Trophoblast cell (in vitro differentiated cells and primary cell): ENCODE data around the gene NFKBIE.

ENCODE experiments used
- DNase-seq, 2 donors: peaks; one replicate each; pipeline ENCODE4 v3.0.0-alpha.2; 2016
- H2AFZ ChIP-seq: 2 replicates; pipeline ENCODE4 v1.6.1; 2013; ENCODE audit warnings: low read length, moderate library complexity, mild to moderate bottlenecking; ENCODE audit not compliant: insufficient read depth, poor library complexity
- H2AK5ac ChIP-seq: 2 replicates; pipeline ENCODE4 v1.6.1; 2013; ENCODE audit warnings: mild to moderate bottlenecking, low read length
- H2BK120ac ChIP-seq: 2 replicates; pipeline ENCODE4 v1.6.1; 2013; ENCODE audit warnings: low read length, mild to moderate bottlenecking, moderate library complexity; ENCODE audit not compliant: insufficient read depth, poor library complexity
- H2BK12ac ChIP-seq: 2 replicates; pipeline ENCODE4 v1.6.1; 2013; ENCODE audit warnings: mild to moderate bottlenecking, low read length, moderate library complexity
- H2BK5ac ChIP-seq: 2 replicates; pipeline ENCODE4 v1.6.1; 2013; ENCODE audit warnings: low read length, low read depth, moderate library complexity, mild to moderate bottlenecking; ENCODE audit not compliant: poor library complexity
- H3K14ac ChIP-seq: 2 replicates; pipeline ENCODE4 v1.6.1; 2013; ENCODE audit warnings: mild to moderate bottlenecking, low read length
- H3K18ac ChIP-seq: 2 replicates; pipeline ENCODE4 v1.6.1; 2013; ENCODE audit warnings: mild to moderate bottlenecking, low read length
- H3K23ac ChIP-seq: 2 replicates; pipeline ENCODE4 v1.6.1; 2013; ENCODE audit warnings: low read length
- H3K27ac ChIP-seq: 2 replicates; pipeline ENCODE4 v1.5.1; 2013; ENCODE audit warnings: low read depth, mild to moderate bottlenecking, inconsistent platforms, low read length, moderate library complexity
- H3K27me3 ChIP-seq: 2 replicates; pipeline ENCODE4 v1.6.1; 2013; ENCODE audit warnings: inconsistent platforms, mild to moderate bottlenecking, low read length, moderate library complexity; ENCODE audit not compliant: insufficient read depth
- H3K36me3 ChIP-seq, 2 experiments: 1 replicate in 1 of 2; 2 replicates in 1 of 2; pipeline ENCODE4 v1.6.1; 2013; ENCODE audit warnings: low read length in 2 of 2, mild to moderate bottlenecking in 2 of 2, moderate library complexity in 1 of 2; ENCODE audit not compliant: insufficient read depth in 2 of 2, control insufficient read depth in 1 of 2
- H3K4ac ChIP-seq: 2 replicates; pipeline ENCODE4 v1.6.1; 2013; ENCODE audit warnings: low read depth, mild to moderate bottlenecking, low read length, moderate library complexity
- H3K4me1 ChIP-seq, 2 experiments: 1 replicate in 1 of 2; 2 replicates in 1 of 2; pipeline ENCODE4 v1.6.1; 2013; ENCODE audit warnings: low read length in 2 of 2, mild to moderate bottlenecking in 2 of 2, moderate library complexity in 1 of 2; ENCODE audit not compliant: insufficient read depth in 2 of 2, control insufficient read depth in 1 of 2
- H3K4me2 ChIP-seq: 2 replicates; pipeline ENCODE4 v1.6.1; 2013; ENCODE audit warnings: inconsistent platforms, mild to moderate bottlenecking, low read length, moderate library complexity
- H3K4me3 ChIP-seq: 2 replicates; pipeline ENCODE4 v1.5.1; 2013; ENCODE audit warnings: mild to moderate bottlenecking, low read depth, low read length, inconsistent platforms
- H3K79me1 ChIP-seq: one replicate; pipeline ENCODE4 v1.6.1; 2013; ENCODE audit warnings: low read length
- H3K79me2 ChIP-seq: 2 replicates; pipeline ENCODE4 v1.6.1; 2013; ENCODE audit warnings: low read length, mild to moderate bottlenecking; ENCODE audit not compliant: control insufficient read depth, insufficient read depth, poor library complexity
- H3K9ac ChIP-seq: 2 replicates; pipeline ENCODE4 v1.6.1; 2013; ENCODE audit warnings: mild to moderate bottlenecking, low read length
- H3K9me3 ChIP-seq: 2 replicates; pipeline ENCODE4 v1.6.1; 2013; ENCODE audit warnings: low read depth, mild to moderate bottlenecking, control low read depth, inconsistent platforms, low read length; ENCODE audit not compliant: insufficient read depth
- H4K12ac ChIP-seq: 2 replicates; pipeline ENCODE4 v1.6.1; 2013; ENCODE audit warnings: low read depth, mild to moderate bottlenecking, low read length, moderate library complexity
- H4K8ac ChIP-seq: 2 replicates; pipeline ENCODE4 v1.6.1; 2013; ENCODE audit warnings: low read depth, mild to moderate bottlenecking, low read length, moderate library complexity
- H4K91ac ChIP-seq: one replicate; pipeline ENCODE4 v1.6.1; 2013; ENCODE audit warnings: low read depth, mild to moderate bottlenecking, low read length, moderate library complexity
- WGBS: extraction: QIAGEN DNeasy Blood & Tissue Kit; methylation state at CpG from one replicate; pipeline ENCODE4 v1.1.7; 2013; ENCODE audit warnings: missing lambda C conversion rate; ENCODE audit not compliant: insufficient read length, insufficient coverage; ENCODE audit errors: extremely low coverage; 5-methylcytosine and 5-hydroxymethylcytosine counted together

Gene NFKBIE

DNA sequence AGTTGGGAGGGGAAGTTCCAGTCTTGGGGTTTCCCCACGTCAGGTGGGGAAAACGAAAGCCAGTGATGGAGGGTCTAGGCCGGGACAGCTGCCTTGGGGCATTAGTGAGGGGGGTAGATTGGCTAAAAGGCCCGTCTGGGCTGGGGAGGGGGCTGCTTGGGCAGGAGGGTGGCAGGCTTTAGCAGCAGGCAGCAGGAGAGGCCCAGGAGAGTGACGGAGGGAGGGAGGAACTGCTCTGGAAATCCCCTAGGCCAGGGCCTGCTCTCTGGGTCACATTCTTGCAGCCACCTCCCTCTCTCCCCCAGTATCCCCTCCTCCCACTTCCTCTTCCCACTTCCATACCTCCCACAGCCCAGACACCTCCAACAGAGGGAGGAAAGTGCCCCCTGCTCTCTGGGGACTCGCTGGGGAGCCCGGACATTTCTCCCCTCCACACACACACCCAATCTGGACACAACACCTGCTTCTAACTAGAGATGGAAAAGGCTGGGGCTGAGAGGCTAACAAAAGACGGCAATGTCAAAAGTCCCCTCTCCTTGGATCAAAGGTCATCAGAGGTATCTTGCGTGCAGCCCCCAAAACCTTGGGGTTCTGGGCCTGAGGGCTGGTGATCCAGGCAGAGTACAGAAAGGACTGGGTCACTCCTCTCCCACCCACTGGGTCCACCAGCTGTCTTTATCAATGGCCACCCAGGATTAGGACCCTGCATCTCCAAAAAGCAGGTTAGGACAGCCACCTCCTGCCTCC is 1.8 kb downstream of the NFKBIE start:
- Histone ChIP-seq H3K18ac (peak overlapping the region; percentile 38), H3K27ac (no peak overlapping the region)
- DNase-seq: no peak

DNA sequence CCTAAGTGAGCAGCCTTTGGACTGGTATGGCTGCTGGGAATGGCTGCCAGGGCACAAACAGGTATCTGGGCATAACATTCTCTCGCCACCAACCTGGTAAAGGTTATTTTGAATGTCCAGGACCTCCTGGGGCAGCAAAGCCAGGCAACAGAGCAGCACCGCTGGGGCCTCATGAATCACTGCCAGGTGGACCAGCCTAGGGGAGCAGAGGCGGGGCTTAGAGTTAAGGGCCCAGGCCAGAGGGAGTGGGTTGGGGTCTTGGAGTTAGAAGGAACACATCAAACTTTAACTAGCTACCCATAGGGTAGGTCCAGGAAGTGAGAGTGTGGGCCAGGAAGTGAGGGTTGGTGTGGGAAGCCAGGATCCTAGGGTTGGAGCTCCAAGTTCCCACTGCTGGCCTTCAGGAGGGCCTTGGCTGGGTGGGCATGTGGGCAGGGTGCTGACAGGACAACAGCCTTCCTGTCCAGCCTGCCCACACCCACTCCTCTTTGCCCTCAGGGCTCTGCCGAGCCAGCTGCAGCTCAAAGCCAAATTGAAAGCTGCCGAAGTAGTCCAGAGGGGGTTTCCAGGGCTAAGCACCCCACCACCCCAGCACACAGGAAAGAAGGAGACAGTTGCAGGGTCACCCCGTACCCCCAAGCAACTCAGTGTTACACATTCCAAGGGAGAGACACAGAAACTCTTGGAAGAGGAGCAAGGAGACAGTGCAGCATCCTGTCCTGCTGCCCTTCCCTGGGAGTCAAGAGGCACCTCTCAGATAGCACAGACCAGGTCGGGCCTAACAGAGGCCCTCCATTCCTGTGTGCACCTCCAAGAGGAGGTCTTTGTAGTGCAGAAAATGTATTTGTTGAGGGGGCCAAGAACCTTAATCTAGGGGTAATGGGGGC is 2.6 kb downstream of the NFKBIE start:
- H3K4me3 ChIP-seq: no peak overlapping the region
- no peak overlapping the region for H4K91ac ChIP-seq
- no peaks in the 10 kb centered on the region for H3K27me3 ChIP-seq
- H3K23ac ChIP-seq: no peak overlapping the region
- no peaks in the 10 kb centered on the region for H3K9me3 ChIP-seq
- peak overlapping the region; percentile 99 for H3K4me2 ChIP-seq
- peak overlapping the region; percentile 33 for H4K8ac ChIP-seq
- H4K12ac ChIP-seq: no peak overlapping the region
- H3K36me3 ChIP-seq: peaks cover 19 to 23% of the 10 kb centered on the region in 2 experiments
- peak overlapping the region; percentile 4 for H2BK5ac ChIP-seq
- peak overlapping the region; percentile 13 for H3K9ac ChIP-seq
- no CpG with 5 or more reads among the region's 7 CpGs for WGBS
- H3K27ac ChIP-seq: no peak overlapping the region
- H3K79me1 ChIP-seq: peaks cover 8% of the 10 kb centered on the region
- no peak overlapping the region for H2AFZ ChIP-seq
- no peak overlapping the region for H3K14ac ChIP-seq
- H3K4ac ChIP-seq: peak overlapping the region; percentile 29
- H3K4me1 ChIP-seq: peaks cover 23 to 25% of the 10 kb centered on the region in 2 experiments
- peaks cover 3% of the 10 kb centered on the region for H3K79me2 ChIP-seq
- DNase-seq: no peak
- H2AK5ac ChIP-seq: peak overlapping the region; percentile 44
- H2BK120ac ChIP-seq: no peak overlapping the region
- H3K18ac ChIP-seq: peak overlapping the region; percentile 38
- H2BK12ac ChIP-seq: no peak overlapping the region

More for the DNA sequence above, 1.8 kb downstream of the NFKBIE start:
- H3K4me1 ChIP-seq: peaks cover 23 to 24% of the 10 kb centered on the region in 2 experiments
- WGBS: no CpG with 5 or more reads among the region's 9 CpGs
- no peak overlapping the region for H3K14ac ChIP-seq
- no peak overlapping the region for H2AFZ ChIP-seq
- H3K9me3 ChIP-seq: no peaks in the 10 kb centered on the region
- no peak overlapping the region for H4K12ac ChIP-seq
- peak overlapping the region; percentile 42 for H2BK12ac ChIP-seq
- H2BK120ac ChIP-seq: no peak overlapping the region
- peaks cover 3% of the 10 kb centered on the region for H3K27me3 ChIP-seq
- no peak overlapping the region for H3K23ac ChIP-seq
- no peak overlapping the region for H3K4me3 ChIP-seq
- peak overlapping the region; percentile 99 for H3K4me2 ChIP-seq
- peak overlapping the region; percentile 33 for H4K8ac ChIP-seq
- H3K79me2 ChIP-seq: peaks cover 3% of the 10 kb centered on the region
- H3K79me1 ChIP-seq: peaks cover 8% of the 10 kb centered on the region
- peak overlapping the region; percentile 13 for H4K91ac ChIP-seq
- H3K9ac ChIP-seq: peak overlapping the region; percentile 18
- H2AK5ac ChIP-seq: peak overlapping the region; percentile 26
- H3K4ac ChIP-seq: peak overlapping the region; percentile 29
- H3K36me3 ChIP-seq: peaks cover 17 to 20% of the 10 kb centered on the region in 2 experiments
- H2BK5ac ChIP-seq: peak overlapping the region; percentile 9

DNA sequence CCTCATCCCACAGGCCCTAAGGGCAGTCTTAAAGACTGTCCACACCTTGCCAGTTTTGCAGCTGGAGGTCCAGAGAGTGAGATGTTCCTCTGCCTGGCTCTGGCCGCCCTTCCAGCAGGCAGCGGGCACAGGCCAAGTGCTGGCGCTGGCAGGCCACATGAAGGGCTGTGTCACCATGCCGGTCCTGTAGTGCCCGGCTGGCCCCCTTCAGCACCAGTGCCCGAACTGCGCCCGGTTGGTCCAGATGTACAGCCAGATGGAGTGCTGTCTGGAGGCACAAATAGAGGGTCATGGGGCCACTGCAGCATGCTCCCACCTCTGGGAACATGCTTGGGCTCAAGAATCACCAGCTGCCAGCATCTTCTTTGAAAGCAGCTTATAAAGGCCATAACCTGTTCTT is 3.8 kb downstream of the NFKBIE start:
- WGBS: no CpG with 5 or more reads among the region's 8 CpGs
- peaks cover 16% of the 10 kb centered on the region for H3K79me1 ChIP-seq
- H4K91ac ChIP-seq: no peak overlapping the region
- no peak overlapping the region for H4K12ac ChIP-seq
- no peak overlapping the region for H3K4me3 ChIP-seq
- no peak overlapping the region for H3K18ac ChIP-seq
- H3K79me2 ChIP-seq: peaks cover 11% of the 10 kb centered on the region
- no peak overlapping the region for H3K4ac ChIP-seq
- no peak overlapping the region for H4K8ac ChIP-seq
- no peak overlapping the region for H3K14ac ChIP-seq
- H3K4me2 ChIP-seq: no peak overlapping the region
- H2AFZ ChIP-seq: no peak overlapping the region
- no peak overlapping the region for H3K27ac ChIP-seq
- no peak overlapping the region for H3K23ac ChIP-seq
- H3K9me3 ChIP-seq: no peaks in the 10 kb centered on the region
- no peak overlapping the region for H3K9ac ChIP-seq
- DNase-seq: no peak
- no peak overlapping the region for H2AK5ac ChIP-seq
- no peak overlapping the region for H2BK120ac ChIP-seq
- H3K27me3 ChIP-seq: no peaks in the 10 kb centered on the region
- no peak overlapping the region for H2BK12ac ChIP-seq
- peaks cover 19 to 23% of the 10 kb centered on the region in 2 experiments for H3K36me3 ChIP-seq
- H2BK5ac ChIP-seq: no peak overlapping the region
- H3K4me1 ChIP-seq: peaks cover 24 to 27% of the 10 kb centered on the region in 2 experiments

DNA sequence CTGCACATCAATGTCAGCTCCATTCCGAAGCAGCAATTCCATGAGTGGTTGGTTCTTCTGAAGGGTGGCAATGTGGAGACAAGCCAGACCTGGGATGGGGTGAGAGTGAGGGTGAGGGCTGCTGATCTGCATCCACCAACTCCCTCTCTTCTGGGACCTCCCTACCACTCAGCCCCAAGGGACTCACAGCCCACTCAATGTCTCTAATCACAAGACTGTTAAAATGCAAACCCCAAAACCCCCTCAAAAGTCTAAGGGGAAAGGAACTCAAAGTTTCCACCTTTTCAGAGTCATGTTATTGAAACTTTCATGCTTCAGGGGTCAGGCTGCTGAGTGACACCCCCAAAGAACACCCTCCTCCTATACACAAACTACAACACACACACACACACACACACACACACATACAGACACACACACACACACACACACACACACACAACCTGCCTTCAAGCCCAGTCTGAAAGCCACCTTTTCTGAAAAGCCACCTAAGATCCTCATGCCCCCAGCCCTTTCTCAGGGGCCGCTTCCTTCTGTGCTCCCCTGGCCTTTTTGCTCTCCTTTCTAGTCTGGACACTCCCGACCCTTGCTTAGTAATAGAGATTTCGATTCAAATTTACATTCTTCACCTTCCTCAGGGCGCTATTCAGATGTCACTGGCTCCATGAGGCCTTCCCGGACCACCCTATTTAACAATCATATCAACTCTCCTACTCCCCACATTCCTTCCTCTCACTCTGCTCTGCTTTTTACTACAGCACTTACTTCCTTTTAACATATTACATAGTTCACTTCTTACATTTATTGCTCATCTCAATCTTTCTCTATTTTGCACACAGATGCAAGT is 4.7 kb downstream of the NFKBIE start:
- Histone ChIP-seq H3K14ac (no peak overlapping the region), H2AFZ (no peak overlapping the region), H2BK5ac (no peak overlapping the region), H3K79me1 (peaks cover 18% of the 10 kb centered on the region), H2AK5ac (no peak overlapping the region), H3K4me2 (no peak overlapping the region), H3K27ac (no peak overlapping the region), H2BK12ac (no peak overlapping the region), H3K36me3 (peaks cover 19 to 25% of the 10 kb centered on the region in 2 experiments), H3K23ac (no peak overlapping the region), H4K91ac (no peak overlapping the region), H3K9ac (no peak overlapping the region), H4K8ac (no peak overlapping the region), H3K18ac (no peak overlapping the region), H3K4me3 (no peak overlapping the region), H4K12ac (no peak overlapping the region), H3K9me3 (no peaks in the 10 kb centered on the region), H2BK120ac (no peak overlapping the region), H3K4me1 (peaks cover 32 to 33% of the 10 kb centered on the region in 2 experiments), H3K79me2 (peaks cover 12% of the 10 kb centered on the region), H3K27me3 (no peaks in the 10 kb centered on the region), H3K4ac (no peak overlapping the region)
- no CpG with 5 or more reads among the region's 6 CpGs for WGBS
- DNase-seq: no peak
